Dermis microvascular lymphatic vessel endothelial cell (primary cell): ENCODE results near the gene CHD1L. TPM values are rescaled to one million over a fixed set of nuclear protein-coding genes. Genes with fewer than 3 reads are reported as not detected.
A peak's percentile ranks its signal among the peaks of the same experiment; 100 is the strongest.
"Not testable (repeated sequence)": the region's sequence is repeated elsewhere in the genome, so short reads cannot be mapped to it uniquely, and the experiment has no call there.

Experiments used
- DNase-seq, 2 donors: peaks; one replicate each; pipeline versions ENCODE4 v3.0.0 to v3.0.0-alpha.2; 2010; ENCODE audit warnings: low read depth in 2 of 2
- total RNA-seq: library from RNA; depleted of rRNA; stranded (reverse); fragments of >200 nt; gene quantifications from 2 replicates; pipeline ENCODE4 v1.2.1, GENCODE V29; 2014

The CHD1L gene
- total RNA-seq, 1 donor from 2014 or later = 34.7 TPM

DNA sequence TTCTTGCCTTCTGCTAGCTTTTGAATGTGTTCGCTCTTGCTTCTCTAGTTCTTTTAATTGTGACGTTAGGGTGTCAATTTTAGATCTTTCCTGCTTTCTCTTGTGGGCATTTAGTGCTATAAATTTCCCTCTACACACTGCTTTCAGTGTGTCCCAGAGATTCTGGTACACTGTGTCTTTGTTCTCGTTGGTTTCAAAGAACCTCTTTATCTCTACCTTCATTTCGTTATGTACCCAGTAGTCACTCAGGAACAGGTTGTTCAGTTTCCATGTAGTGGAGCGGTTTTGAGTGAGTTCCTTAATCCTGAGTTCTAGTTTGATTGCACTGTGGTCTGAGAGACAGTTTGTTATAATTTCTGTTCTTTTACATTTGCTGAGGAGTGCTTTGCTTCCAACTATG lies 11.5 kb upstream of the CHD1L start:
- DNase-seq = not testable (repeated sequence)

DNA sequence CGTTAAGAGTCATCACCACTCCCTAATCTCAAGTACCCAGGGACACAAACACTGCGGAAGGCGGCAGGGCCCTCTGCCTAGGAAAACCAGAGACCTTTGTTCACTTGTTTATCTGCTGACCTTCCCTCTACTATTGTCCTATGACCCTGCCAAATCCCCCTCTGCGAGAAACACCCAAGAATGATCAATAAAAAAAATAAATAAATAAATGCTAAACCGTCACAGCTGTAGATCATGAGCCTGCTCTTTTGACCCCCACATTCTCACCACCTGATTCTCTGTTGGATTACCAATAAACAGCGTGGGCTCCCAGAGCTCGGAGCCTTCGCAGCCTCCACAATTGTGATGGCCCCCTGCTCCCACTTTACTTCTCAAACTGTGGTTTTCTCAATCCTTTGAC lies 8.6 kb upstream of the CHD1L start:
- DNase-seq = not testable (repeated sequence)

DNA sequence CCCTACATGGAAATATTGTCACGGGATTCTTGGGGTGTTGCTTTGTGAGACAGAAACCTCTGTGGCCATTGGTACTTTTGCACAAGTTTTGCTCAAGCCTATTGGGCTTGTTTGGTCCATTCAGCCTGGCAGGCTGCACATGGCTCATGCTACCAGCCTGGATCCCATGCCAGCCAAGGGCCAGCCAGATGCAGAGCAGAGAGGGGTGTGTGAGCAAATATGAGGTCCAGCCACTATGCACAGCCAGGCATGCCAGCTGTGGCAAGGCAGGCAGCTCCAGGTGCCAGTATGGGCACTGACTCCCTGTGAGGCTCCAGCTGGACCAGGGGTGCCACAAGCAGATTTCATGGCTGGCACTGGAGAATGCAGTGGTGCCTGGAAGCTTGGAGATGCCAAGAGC lies 6.7 kb upstream of the CHD1L start:
- DNase-seq = no peak

DNA sequence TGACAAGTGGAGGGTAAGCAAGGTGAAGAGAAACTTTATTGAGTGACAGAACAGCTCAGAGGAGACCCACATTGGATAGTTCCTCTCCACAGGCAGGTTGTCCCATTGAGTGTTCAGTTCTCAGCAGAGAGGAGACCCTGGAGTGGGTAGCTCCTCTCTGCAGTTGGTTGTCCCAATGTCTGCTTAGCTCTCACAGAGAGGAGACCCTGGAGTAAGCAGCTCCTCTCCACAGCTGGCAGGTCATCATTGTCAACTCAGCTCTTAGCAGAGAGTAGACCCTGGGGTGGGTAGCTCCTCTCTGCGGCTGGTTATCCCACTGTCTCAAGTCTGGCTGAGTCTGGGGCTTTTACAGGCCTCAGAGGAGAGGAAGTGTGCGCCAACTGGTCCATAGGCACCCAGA lies 6.0 kb upstream of the CHD1L start:
- DNase-seq = no peak

DNA sequence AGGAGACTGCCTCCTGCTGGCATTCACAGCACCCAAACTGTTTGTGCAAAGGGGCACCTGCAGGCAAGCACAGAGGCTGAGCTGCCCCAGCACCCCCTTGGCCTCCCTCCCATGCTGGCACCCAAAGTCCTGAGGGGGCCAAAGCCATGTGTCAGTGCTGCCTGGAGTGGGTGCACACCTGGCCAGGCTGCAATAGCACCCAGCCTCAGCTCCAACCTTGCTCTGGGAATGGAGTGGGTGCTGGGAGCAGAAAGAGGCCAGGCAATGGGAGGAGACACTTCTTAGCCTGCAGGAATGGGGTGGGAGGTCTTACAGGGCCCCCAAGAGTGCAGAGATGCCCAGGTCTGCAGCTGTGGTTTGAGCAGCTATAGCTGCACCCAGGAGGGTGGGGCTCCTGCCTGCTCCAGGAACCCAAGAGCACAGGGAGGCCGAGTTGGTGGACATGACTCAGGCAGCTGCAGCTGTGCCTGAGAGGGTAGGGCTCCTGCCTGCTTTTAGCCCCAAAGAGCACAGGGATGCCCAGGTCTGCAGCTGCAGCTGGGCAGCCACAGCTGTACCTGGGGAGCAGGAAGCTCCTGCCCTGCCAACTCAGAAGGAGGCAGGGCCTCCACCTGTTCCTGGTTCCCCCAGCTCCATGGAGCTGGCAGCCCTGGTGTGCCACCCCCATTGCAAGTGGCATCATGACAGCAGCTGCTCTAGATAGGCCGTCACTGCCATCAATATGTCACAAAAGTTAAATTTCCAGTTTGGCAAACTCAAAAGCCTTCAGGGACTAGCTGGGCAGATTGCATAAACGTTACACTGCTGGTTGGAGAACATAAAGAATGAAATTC lies 5.3 kb upstream of the CHD1L start:
- DNase-seq = no peak

DNA sequence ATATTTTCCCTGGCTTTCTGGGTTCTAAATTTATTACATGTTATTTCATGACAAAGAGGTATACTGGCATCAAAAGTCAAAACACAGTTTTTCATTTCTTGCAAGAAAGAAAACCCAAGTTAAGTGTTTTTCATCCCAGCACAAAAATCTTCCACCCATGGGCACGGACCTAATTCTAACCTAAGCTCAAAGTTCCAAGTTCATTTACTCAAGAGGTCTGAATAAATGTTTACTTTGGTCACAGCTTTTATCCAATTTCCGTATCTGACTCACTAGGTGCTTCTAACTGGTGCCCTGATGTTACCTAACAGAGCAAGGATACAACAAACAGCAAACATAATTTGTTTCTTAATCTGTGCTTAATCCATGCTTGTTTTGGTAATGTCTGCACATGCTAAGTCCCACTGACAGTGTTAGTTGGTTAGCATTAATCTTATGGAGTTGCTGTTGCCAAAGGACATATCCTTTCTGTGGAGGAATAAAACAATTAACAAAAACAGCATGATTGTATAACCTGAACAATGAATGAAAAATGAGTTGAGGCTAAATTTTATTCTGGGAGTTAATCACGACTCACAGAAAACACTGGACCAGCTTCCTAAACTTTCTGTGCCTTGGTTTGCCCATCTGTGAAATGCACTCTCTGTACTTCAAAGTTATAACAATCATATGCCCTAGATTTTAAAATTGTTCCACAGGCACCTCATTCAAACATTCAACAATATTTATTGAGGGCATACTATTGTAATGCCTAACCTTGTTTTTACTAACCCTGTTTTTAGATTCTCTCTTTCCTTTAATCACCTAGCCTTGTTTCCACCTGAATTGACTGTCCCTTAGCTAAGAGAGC lies 4.2 kb upstream of the CHD1L start:
- DNase-seq = no peak

DNA sequence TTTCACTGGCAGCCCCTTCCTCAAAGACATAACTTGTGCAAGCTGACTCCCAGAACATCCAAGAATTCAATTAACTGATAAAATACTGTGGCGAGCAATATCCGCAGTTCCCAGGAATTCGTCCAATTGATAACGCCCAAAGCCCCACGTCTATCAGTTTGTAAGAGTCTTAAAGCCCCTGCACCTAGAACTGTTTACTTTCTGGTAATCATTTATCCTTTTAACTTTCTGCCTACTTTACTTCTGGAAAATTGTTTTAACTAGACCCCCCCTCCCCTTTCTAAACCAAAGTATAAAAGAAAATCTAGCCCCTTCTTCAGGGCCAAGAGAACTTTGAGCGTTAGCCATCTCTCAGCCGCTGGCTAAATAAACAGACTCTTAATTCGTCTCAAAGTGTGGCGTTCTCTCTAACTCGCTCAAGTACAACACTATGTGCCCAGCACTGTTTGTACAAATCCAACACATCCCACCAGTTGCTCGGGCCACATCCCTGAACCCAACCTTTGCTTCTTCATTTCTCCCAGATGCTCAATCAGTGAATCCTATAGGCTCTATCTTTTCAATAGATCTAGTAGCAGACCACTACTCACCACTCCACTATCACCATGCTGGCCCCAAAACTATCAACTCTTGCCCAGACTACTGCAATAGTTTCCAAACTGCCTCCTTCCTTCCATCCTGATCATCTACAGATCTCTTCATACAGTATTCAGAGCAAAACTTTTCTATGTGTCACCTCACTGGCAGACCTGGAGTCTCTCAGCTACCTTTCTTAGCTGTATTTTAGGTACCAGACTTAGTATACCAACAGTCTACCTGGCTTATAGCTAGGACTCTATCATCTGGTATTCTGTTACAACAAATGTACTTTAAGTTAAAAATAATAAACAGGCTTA lies 3.3 kb upstream of the CHD1L start:
- no peak for DNase-seq

DNA sequence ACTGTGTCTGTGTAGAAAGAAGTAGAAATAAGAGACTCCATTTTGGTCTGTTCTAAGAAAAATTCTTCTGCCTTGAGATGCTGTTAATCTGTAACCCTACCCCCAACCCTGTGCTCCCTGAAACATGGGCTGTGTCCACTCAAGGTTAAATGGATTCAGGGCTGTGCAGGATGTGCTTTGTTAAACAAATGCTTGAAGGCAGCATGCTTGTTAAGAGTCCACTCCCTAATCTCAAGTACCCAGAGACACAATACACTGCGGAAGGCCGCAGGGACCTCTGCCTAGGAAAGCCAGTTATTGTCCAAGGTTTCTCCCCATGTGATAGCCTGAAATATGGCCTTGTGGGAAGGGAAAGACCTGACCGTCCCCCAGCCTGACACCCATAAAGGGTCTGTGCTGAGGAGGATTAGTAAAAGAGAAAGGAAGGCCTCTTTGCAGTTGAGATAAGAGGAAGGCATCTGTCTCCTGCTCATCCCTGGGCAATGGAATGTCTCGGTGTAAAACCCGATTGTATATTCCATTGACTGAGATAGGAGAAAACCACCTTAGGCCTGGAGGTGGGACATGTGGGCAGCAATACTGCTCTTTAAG lies 2.3 kb upstream of the CHD1L start:
- not testable (repeated sequence) for DNase-seq

DNA sequence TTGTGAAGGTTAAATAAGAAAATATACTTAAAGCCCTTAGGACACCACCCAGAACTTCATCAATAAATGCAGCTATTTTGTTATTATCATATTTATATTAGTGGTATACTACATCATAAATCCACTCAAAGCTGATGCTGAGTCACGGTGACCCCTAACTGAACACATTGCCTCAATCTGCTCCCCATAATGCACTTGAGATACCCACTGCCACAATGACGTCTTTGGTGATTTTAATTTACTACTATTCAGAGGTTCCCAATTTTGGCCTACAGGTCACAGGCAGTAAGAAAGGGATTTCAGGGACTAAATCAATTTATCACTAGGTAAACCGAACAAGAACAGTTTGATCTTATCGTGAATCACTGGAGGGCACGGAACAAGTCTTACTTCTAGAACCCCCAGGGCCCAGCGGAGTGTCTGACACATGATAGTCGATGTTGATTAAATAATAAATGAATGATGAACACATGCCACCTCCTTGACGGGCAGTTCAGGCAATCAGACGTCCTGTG lies 493 bp upstream of the CHD1L start:
- DNase-seq = no peak

DNA sequence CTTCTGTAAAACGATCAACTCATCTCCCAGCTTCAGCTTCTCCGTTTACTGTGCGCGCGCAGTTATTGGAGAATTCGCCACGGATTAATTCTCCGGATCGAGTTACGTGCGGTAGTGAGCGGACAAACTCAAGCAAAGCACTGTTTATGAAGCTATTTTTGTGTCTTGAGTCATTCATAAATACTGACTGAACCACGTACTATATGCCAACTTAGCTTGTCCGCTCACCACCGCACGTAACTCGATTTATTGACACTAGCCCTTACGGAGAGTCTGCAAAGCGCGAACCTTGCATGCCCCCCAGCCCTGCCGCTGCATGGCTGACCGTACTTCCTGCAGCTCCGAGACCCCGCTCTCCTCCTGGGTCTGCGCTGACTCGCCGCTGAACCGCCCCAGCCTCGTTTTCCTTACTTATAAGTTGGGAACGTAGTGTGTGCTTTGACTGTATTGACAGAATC lies 773 bp downstream of the CHD1L start:
- DNase-seq = peak in 1 of 2 donors; percentile 49

DNA sequence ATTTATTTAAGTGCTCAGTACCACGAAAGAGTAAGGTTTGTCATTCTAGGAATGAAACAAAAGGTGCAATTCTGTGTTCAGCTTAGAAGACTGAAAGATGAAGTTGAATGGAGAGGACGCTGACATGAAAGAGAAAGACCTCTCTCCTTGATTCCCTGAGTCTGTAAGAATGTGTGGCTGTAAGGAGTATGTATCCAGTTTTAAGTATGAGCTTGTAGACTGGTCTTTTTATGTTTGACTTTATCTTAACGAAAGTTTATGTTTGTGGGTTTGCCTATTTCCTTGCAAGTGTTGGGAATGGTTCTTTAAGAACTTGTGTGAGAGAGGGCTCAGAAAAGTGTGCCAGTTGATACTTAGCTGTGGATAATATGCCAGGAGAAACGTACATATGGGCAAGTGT lies 1.4 kb downstream of the CHD1L start:
- no peak for DNase-seq

DNA sequence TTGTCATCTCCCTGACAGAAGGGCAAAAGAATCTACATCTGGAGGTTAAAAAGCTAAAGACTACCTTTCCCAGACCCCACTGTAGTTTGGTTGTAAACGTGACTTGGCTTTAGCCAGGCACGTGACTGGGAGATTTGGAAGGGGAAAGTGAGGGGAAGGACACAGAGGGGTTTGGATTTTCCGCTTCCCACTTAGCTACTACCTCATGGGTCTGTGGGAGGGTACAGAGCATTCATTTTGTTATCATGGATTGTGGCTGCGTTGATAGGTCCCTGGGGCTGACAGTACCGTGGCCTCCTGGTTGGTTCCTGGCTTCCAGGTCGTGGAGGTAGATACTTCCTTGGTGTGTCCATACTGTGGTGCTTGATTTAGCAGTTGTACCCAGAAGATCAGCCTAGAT lies 2.6 kb downstream of the CHD1L start:
- DNase-seq = no peak

DNA sequence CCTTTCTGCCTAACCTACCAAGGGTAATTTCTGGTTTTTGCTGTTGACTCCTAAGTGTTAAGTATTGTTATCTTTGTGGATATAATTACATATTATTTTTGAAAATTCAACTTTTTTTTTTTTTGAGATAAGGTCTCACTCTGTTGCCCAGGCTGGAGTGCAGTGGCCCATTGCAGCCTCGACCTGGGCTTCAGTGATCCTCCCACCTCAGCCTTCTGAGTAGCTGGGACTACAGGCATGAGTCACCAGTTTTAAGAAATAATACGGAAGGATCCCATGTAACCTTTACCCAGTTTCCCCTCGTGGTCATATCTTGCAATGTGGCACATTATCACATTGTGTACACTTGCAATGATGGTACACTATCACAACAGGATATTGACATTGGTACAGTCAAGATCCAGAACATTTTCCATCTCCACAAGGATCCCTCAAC lies 3.1 kb downstream of the CHD1L start:
- no peak for DNase-seq

DNA sequence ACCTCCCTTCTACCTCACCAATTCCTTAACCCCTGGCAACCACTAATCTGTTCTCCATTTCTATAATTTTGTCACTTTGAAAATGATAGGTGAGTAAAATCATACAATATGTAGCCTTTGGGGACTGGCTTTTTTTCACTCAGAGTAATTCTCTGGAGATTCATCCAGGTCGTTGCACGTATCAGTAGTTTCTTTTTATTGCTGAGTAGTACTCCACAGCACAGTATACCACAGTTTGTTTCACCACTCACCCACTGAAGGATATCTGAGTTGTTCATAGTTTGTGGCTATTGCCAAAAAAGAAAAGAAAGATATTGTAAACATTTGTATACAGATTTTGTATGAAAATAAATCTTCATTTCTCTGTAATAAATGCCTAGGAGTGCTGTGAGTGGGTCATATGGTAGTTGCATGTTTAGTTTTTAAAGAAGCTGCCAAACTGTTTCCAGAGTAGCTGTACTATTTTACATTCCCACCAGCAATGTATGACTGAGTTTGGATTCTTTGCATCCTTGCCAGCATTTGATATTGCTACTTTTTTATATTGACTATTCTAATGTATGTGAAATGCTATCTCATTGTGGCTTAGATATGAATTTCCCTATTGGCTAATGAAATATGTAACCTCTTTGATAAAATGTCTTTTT lies 3.7 kb downstream of the CHD1L start:
- DNase-seq = no peak

DNA sequence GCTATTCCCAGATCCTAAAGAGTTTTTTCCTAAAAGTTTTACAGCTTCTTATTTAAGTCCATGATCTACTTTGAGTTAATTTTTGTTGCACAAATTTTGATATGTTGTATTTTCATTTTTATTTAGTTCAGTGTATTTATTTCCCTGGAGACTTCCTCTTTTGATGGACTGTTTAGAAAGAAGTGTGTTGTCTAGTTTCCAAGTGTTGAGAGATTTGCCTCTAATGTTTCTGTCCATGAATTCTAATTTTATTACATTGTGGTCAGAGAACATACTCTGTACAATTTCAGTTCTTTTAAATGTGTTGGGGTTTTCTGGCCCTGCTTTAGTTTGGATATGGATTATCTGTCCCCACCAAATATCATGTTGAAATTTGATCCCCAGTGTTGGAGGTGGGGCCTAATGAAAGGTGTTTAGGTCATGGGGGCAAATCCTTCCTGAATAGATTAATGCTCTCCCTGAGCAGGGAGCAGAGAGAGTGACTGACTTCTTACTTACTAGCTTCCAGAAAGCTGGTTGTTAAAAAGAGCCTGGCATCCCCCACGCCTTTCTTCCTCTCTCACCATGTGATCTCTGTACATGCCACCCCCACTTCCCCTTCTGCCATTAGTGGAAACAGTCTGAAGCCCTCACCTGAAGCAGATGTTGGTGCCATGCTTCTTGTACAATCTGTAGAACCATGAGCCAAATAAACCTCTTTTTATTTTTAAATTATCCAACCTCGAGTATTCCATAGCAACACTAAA lies 4.6 kb downstream of the CHD1L start:
- DNase-seq = no peak

DNA sequence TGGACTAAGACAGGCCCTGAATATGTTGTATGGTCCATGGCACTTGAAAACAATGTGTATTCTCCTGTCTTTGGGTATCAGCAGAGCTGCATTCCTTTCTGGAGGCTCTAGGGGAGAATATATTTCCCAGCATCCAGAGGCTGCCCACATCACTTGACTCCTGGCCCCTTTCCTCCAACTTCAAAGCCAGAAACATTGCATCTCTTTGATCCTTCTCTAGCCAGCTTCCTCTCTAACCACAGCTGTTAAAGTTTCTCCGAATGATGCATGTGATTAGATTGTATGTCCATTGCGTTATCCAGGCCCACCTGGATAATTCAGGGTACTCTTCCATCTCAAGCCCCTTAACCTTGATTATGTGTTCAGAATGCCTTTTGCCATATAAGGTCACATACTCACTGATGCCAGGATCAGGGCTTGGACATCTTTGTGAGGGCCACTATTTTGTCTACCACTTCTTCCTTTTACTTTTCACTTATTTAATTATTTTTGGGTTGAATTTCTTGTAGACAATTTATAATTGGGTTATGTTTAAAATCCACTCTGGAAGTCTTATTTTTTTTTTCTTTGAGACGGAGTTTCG lies 5.3 kb downstream of the CHD1L start:
- DNase-seq = no peak

DNA sequence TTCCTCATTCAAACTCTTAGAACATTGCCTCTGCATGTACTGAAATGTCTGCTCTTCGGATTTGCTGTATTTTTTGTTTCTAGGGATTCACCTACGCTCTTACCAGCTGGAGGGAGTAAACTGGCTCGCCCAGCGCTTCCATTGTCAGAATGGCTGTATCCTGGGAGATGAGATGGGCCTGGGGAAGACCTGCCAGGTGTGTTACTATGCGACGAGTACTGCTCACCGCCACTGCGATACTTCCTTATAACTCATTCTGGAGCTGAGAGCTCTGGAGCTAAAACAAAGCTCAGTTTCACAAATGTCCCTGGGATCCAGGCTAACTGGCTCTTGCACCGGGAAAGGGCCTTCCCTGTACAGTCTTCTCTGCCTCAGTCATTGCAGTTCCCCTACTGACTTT lies 10.1 kb downstream of the CHD1L start:
- no peak for DNase-seq

DNA sequence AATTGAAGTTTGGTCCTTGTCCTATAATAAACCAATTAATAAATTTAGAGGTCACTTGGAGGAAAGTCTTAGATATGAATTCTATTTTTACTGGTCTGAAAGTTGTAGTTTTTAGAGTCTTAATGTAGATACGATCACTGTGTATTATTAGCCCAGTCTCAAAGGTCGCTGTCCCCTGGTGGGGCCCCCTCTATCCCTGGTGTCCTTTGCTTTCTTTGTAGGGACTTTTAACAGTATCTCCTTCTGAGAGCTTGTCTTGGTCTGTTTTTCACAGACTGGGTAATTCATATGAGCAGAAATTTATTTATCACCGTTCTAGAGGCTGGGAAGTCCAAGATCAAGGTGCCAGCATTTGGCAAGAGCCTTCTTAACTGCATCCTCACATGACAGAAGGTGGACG lies 18.5 kb downstream of the CHD1L start:
- DNase-seq = no peak

DNA sequence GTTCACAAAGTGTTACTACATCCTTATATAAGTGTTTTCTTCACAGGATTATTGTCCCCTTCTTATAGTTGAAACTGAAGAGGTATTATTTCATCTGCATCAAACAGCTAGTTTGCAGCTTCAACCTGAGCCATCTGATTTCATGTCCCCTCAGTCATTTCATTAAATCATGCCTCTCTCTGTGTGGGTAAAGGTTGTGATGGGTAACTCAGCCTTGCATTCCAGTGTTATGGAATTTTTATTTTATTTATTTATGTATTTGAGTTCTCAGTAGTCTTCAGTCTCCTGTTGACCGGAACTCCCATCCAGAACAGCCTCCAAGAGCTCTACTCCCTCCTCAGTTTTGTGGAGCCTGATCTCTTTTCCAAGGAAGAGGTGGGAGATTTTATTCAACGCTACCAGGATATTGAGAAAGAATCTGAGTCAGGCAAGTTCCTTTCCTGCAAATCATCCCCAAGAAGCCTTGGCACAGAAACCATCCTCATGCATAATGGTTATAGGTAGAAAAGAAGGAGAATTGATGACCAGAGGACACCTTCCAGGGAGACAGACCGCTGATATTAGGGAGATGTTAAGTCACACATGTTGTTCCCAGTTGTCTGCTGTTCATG lies 21.8 kb downstream of the CHD1L start:
- no peak for DNase-seq
